ENCODE results near the gene TMEM212. TPM values are rescaled to one million over a fixed set of nuclear protein-coding genes. Genes with fewer than 3 reads are reported as not detected.

TMEM212 gene
- total RNA-seq, 2 experiments from 2014 or later, result not detected

DNA sequence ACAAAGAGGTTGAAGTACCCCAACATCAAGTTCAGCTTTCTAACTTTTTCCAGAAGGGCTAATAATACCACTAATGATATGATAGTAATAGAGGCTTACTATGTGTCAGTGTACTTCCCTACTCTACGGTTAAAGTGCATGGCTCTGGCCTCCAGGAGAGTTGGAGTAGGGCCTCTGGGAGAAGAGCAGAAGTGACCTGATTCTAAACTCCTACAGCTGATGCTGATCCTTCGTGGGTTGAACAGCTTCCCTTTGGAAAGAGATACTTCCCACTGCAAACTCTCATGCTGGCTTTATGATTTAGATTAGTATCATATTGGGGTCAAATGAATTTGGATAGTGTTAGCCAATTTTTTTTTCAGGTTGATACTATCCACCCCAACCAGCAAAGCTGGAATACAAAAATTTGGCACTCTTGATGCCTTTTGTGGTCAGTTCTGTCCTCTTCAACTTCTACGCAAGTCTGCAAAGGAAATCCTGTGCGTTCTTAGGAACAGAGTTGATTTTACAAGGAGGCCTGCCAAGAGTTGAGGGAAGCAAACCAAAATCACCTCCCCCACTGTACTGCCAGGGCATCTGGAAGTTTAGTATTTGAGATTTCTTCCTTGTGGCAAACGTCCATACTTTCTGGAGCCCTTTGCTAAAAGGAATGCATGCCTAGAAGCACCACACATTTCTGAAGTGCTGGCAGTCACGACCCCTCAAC, 17.8 kb downstream of the TMEM212 start:
- DNase-seq, result no peak
- Mint-ChIP-seq H3K4me1 (no peaks in the 10 kb centered on the region), H3K27me3 (peaks cover 4% of the 10 kb centered on the region), H3K4me3 (no peak overlapping the region), H3K27ac (no peak overlapping the region), H3K36me3 (ENCODE audit: low read depth) (no peaks in the 10 kb centered on the region), H3K9me3 (no peaks in the 10 kb centered on the region)
- CTCF ChIA-PET, result no interaction called here
- POLR2A ChIA-PET, result no interaction called here

DNA sequence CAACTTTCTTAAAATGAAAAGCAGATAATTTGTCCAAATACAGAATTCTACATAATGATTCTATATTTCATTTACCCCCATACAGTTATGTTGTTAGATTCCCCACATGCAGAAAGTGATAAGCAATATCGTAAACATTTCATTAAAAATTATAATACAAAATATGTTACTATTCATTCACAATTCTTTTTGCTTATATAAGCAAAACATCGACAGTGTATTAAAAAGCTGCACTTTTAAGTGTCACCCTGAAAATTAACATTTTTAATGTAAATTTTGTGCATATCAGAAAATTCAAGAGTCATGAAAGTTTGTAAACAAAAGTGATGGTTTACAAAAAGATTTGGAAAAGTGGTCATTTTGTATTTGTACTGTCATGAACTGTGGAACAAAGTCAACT, 19.2 kb downstream of the TMEM212 start:
- H3K4me3 Mint-ChIP-seq, result no peak overlapping the region
- CTCF ChIA-PET, result no interaction called here

GRCh38 chr3:171862993-171863521, 19.9 kb downstream of the TMEM212 start:
- H3K27me3 Mint-ChIP-seq, result peaks cover 2% of the 10 kb centered on the region
- no peaks in the 10 kb centered on the region for H3K9me3 Mint-ChIP-seq
- H3K4me3 Mint-ChIP-seq, result no peak overlapping the region
- POLR2A ChIA-PET, result no interaction called here
- no peaks in the 10 kb centered on the region for H3K4me1 Mint-ChIP-seq
- no peak for DNase-seq
- no peak overlapping the region for H3K27ac Mint-ChIP-seq
- CTCF ChIA-PET, result no interaction called here
- no peaks in the 10 kb centered on the region for H3K36me3 Mint-ChIP-seq (ENCODE audit: low read depth)

More for the DNA sequence above, 19.2 kb downstream of the TMEM212 start:
- Mint-ChIP-seq H3K27ac (no peak overlapping the region), H3K27me3 (peaks cover 2% of the 10 kb centered on the region), H3K36me3 (ENCODE audit: low read depth) (no peaks in the 10 kb centered on the region), H3K9me3 (no peaks in the 10 kb centered on the region), H3K4me1 (no peaks in the 10 kb centered on the region)
- DNase-seq, result no peak
- POLR2A ChIA-PET, result no interaction called here

- ChIA-PET CTCF (no interaction called here), POLR2A (no interaction called here)
- H3K9me3 Mint-ChIP-seq, result no peaks in the 10 kb centered on the region
- no peaks in the 10 kb centered on the region for H3K36me3 Mint-ChIP-seq (ENCODE audit: low read depth)
- no peak overlapping the region for H3K27ac Mint-ChIP-seq
- peaks cover 2% of the 10 kb centered on the region for H3K27me3 Mint-ChIP-seq
- no peak overlapping the region for H3K4me3 Mint-ChIP-seq
- H3K4me1 Mint-ChIP-seq, result no peaks in the 10 kb centered on the region
- DNase-seq, result no peak
Observed at GRCh38 chr3:171863920-171864319, 20.8 kb downstream of the TMEM212 start.

GRCh38 chr3:171865191-171865865, 22.2 kb downstream of the TMEM212 start:
- no peak overlapping the region for H3K4me3 Mint-ChIP-seq
- CTCF ChIA-PET, result interaction anchor here (0.8 kb wide), 1 partner anchor 13 kb away, joined by 3 read pairs; no protein-coding TSS in a partner anchor
- no peaks in the 10 kb centered on the region for H3K9me3 Mint-ChIP-seq
- H3K27me3 Mint-ChIP-seq, result peaks cover 2% of the 10 kb centered on the region
- no peak for DNase-seq
- H3K4me1 Mint-ChIP-seq, result no peaks in the 10 kb centered on the region
- POLR2A ChIA-PET, result no interaction called here
- H3K36me3 Mint-ChIP-seq (ENCODE audit: low read depth), result no peaks in the 10 kb centered on the region
- no peak overlapping the region for H3K27ac Mint-ChIP-seq

- DNase-seq, result no peak
- Mint-ChIP-seq H3K4me3 (no peak overlapping the region), H3K4me1 (no peaks in the 10 kb centered on the region), H3K36me3 (ENCODE audit: low read depth) (no peaks in the 10 kb centered on the region), H3K27ac (no peak overlapping the region), H3K9me3 (no peaks in the 10 kb centered on the region), H3K27me3 (peaks cover 8% of the 10 kb centered on the region)
- POLR2A ChIA-PET, result no interaction called here
- CTCF ChIA-PET, result interaction anchor here (1.0 to 1.3 kb wide), 2 partner anchors 16 to 23 kb away, joined by 3 read pairs; no protein-coding TSS in a partner anchor
Observed at GRCh38 chr3:171867981-171868380, 24.8 kb downstream of the TMEM212 start.

- no peak for DNase-seq
- POLR2A ChIA-PET, result no interaction called here
- H3K36me3 Mint-ChIP-seq (ENCODE audit: low read depth), result no peaks in the 10 kb centered on the region
- CTCF ChIA-PET, result interaction anchor here (1.2 kb wide), 1 partner anchor 25 kb away, joined by 3 read pairs; no protein-coding TSS in a partner anchor
- no peak overlapping the region for H3K27ac Mint-ChIP-seq
- peaks cover 13% of the 10 kb centered on the region for H3K27me3 Mint-ChIP-seq
- peaks cover 3% of the 10 kb centered on the region for H3K4me1 Mint-ChIP-seq
- no peaks in the 10 kb centered on the region for H3K9me3 Mint-ChIP-seq
- H3K4me3 Mint-ChIP-seq, result no peak overlapping the region
Observed at GRCh38 chr3:171871392-171872274, 28.5 kb downstream of the TMEM212 start.

GRCh38 chr3:171873580-171873979, 30.4 kb downstream of the TMEM212 start:
- POLR2A ChIA-PET, result no interaction called here
- CTCF ChIA-PET, result no interaction called here
- Mint-ChIP-seq H3K36me3 (ENCODE audit: low read depth) (no peaks in the 10 kb centered on the region), H3K9me3 (no peaks in the 10 kb centered on the region), H3K27ac (no peak overlapping the region), H3K27me3 (peaks cover 18% of the 10 kb centered on the region), H3K4me3 (no peak overlapping the region), H3K4me1 (peaks cover 5% of the 10 kb centered on the region)
- no peak for DNase-seq

- DNase-seq, result no peak
- Mint-ChIP-seq H3K36me3 (ENCODE audit: low read depth) (no peaks in the 10 kb centered on the region), H3K27ac (no peak overlapping the region), H3K4me3 (no peak overlapping the region), H3K9me3 (no peaks in the 10 kb centered on the region), H3K27me3 (peaks cover 22% of the 10 kb centered on the region), H3K4me1 (peaks cover 5% of the 10 kb centered on the region)
- ChIA-PET CTCF (no interaction called here), POLR2A (no interaction called here)
Observed at GRCh38 chr3:171874251-171874681, 31.1 kb downstream of the TMEM212 start.

GRCh38 chr3:171874879-171875278, 31.7 kb downstream of the TMEM212 start:
- POLR2A ChIA-PET, result no interaction called here
- Mint-ChIP-seq H3K27me3 (peaks cover 25% of the 10 kb centered on the region), H3K4me3 (no peak overlapping the region), H3K36me3 (ENCODE audit: low read depth) (no peaks in the 10 kb centered on the region), H3K9me3 (no peaks in the 10 kb centered on the region), H3K27ac (no peak overlapping the region), H3K4me1 (peaks cover 5% of the 10 kb centered on the region)
- DNase-seq, result no peak
- CTCF ChIA-PET, result no interaction called here

DNA sequence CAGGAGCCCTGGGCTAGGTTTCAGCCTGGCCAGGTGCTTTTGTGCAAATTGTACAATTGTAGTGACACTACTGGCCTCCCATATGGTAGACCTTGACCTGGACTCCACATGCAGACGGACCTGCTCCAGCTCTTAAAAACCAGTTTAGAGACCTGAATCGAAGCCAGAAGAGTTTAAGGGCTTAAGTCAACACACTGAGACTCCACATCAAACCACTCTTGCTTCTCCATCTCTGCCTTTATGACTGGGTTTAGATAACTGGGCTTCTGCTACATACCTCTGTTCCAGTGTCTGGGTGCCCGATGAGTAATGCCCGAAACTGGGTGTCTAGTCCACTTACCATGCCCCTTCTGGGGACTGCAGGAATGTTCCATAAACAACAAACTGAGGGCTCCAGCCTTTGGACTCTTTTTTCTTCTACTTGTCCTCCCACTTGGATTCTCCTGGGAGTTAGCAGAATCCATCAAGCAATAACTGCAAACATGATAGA, 32.8 kb downstream of the TMEM212 start:
- Mint-ChIP-seq H3K9me3 (no peaks in the 10 kb centered on the region), H3K4me1 (peaks cover 5% of the 10 kb centered on the region), H3K27ac (no peak overlapping the region), H3K27me3 (peaks cover 26% of the 10 kb centered on the region), H3K4me3 (no peak overlapping the region), H3K36me3 (ENCODE audit: low read depth) (no peaks in the 10 kb centered on the region)
- ChIA-PET CTCF (no interaction called here), POLR2A (no interaction called here)
- no peak for DNase-seq

GRCh38 chr3:171876680-171877147, 33.6 kb downstream of the TMEM212 start:
- ChIA-PET POLR2A (no interaction called here), CTCF (no interaction called here)
- Mint-ChIP-seq H3K27ac (no peak overlapping the region), H3K27me3 (peaks cover 29% of the 10 kb centered on the region), H3K4me3 (no peak overlapping the region), H3K4me1 (peaks cover 5% of the 10 kb centered on the region), H3K9me3 (no peaks in the 10 kb centered on the region), H3K36me3 (ENCODE audit: low read depth) (no peaks in the 10 kb centered on the region)
- DNase-seq, result no peak

Measured in activated CD4-positive, alpha-beta memory T cell treated with anti-CD3 and anti-CD28 coated beads, Interleukin-2, amount 10 ng/mL, durations not matched to agents 7 days and 5 days (primary cell).